Measurements from ENCODE around the gene ACTN1.
"Not testable (repeated sequence)": the region's sequence is repeated elsewhere in the genome, so short reads cannot be mapped to it uniquely, and the experiment has no call there.

Gene ACTN1

GRCh38 chr14:68986225-68986624, 7.1 kb upstream of the ACTN1 start:
- DNase-seq = no peak

- DNase-seq = no peak
Observed at GRCh38 chr14:68984686-68985085, 5.6 kb upstream of the ACTN1 start.

GRCh38 chr14:68983191-68983590, 4.1 kb upstream of the ACTN1 start:
- no peak for DNase-seq

- DNase-seq = no peak
Observed at GRCh38 chr14:68982581-68982980, 3.5 kb upstream of the ACTN1 start.

GRCh38 chr14:68981539-68981976, 2.5 kb upstream of the ACTN1 start:
- DNase-seq = no peak

GRCh38 chr14:68981139-68981538, 2.0 kb upstream of the ACTN1 start:
- DNase-seq = no peak

GRCh38 chr14:68979722-68980451, 785 bp upstream of the ACTN1 start:
- no peak for DNase-seq

- DNase-seq = no peak
Observed at GRCh38 chr14:68978172-68978911, 760 bp downstream of the ACTN1 start.

- DNase-seq = peak; percentile 65
Observed at GRCh38 chr14:68977718-68978171, 1.4 kb downstream of the ACTN1 start.

- DNase-seq = no peak
Observed at GRCh38 chr14:68977180-68977717, 1.9 kb downstream of the ACTN1 start.

- DNase-seq = no peak
Observed at GRCh38 chr14:68976160-68977067, 2.7 kb downstream of the ACTN1 start.

GRCh38 chr14:68975667-68976066, 3.4 kb downstream of the ACTN1 start:
- no peak for DNase-seq

GRCh38 chr14:68974759-68975347, 4.2 kb downstream of the ACTN1 start:
- no peak for DNase-seq

- no peak for DNase-seq
Observed at GRCh38 chr14:68973639-68974038, 5.5 kb downstream of the ACTN1 start.

GRCh38 chr14:68973219-68973565, 5.9 kb downstream of the ACTN1 start:
- not testable (repeated sequence) for DNase-seq

- no peak for DNase-seq
Observed at GRCh38 chr14:68972507-68973218, 6.4 kb downstream of the ACTN1 start.

GRCh38 chr14:68971411-68972035, 7.6 kb downstream of the ACTN1 start:
- DNase-seq = no peak

GRCh38 chr14:68970736-68971135, 8.4 kb downstream of the ACTN1 start:
- no peak for DNase-seq

- DNase-seq = no peak
Observed at GRCh38 chr14:68970038-68970612, 9.0 kb downstream of the ACTN1 start.

- DNase-seq = no peak
Observed at GRCh38 chr14:68969278-68970033, 9.6 kb downstream of the ACTN1 start.

Data from 8988T (cell line).